Right lung (tissue), 5 donors: ENCODE results near the gene GYS1. TPM values are rescaled to one million over a fixed set of nuclear protein-coding genes. Genes with fewer than 3 reads are reported as not detected.

Source experiments
- DNase-seq, 2 donors: peaks; one replicate each; pipeline ENCODE4 v3.0.0-alpha.2; 2013
- polyA plus RNA-seq, 5 donors: library from polyadenylated mRNA; unstranded; fragments of 120-200 nt; gene quantifications; one replicate each; pipeline versions ENCODE4 v1.2.1 to v1.2.3, GENCODE V29; 2013; ENCODE audit warnings: inconsistent platforms in 1 of 5, low replicate concordance in 1 of 5; ENCODE audit not compliant: insufficient read length in 5 of 5, insufficient read depth in 1 of 5

GYS1 gene
- polyA plus RNA-seq, 5 donors = 36.9 to 54.5 (median 44.4) TPM

DNA sequence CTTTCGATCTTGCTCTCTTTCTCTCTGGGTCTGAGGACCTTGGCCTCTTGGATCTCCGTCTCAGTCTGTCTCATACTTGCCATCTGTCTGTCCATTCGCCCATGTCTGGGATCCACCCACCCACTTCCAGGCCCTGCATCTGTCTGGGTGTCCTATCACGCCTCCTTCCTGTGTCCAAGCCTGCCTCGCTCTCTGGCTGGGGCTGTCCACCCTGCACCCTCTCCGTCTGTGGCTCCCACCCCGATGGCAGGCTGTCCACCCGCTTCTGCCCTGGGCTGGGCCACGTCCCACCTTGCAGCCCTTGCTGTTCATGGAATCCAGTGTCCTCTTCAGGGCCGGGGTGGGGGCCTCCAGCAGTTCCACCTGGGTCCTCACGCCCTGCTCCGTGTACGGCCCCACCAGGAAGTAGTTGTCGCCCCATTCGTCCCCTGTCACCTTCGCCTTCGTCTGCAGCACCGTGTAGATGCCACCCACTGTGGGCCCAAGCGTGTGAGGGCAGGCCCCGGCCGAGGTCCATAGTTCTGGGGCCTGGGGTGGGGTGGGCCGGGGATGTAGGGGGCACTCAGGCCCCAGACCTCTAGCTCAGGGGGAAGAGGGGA lies 2.0 kb downstream of the GYS1 start:
- no peak for DNase-seq

DNA sequence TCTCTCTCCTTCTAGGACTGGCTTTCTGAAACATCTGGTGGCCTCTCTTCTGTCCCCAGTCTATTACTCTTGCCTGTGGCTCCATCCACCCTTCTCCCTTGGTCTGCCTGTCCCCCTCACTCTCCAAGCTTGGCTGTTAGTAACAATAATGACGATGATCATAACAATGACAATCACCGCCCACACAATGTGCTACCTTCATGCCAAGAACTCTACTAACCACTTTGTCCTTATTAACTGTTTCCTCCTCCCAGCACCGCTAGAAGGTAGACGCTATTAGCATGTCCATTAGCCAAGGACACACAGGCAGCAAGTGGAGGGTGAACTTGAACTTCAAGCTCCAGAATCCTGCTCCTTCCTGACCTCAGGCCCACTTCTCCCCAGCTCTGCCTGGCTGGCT lies 2.7 kb downstream of the GYS1 start:
- DNase-seq = no peak

- no peak for DNase-seq
Measured at GRCh38 chr19:48989701-48990291, 3.3 kb downstream of the GYS1 start.

DNA sequence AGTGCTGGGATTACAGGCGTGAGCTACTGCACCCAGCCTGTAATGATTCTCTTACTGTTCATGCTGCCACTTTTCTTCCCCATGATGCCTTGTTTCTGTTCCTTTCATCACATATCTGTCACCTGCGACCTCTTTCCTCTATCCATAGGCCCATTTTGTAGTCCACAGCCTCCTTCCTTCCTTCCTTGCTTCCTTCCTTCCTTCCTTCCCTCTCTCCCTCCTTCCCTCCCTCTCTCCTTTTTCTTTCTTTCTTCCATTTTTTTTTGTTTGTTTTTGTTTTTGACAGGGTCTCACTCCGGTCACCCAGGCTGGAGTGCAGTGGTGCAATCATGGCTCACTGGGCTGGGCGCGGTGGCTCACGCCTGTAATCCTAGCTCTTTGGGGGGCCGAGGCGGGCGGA lies 4.2 kb downstream of the GYS1 start:
- DNase-seq = no peak

DNA sequence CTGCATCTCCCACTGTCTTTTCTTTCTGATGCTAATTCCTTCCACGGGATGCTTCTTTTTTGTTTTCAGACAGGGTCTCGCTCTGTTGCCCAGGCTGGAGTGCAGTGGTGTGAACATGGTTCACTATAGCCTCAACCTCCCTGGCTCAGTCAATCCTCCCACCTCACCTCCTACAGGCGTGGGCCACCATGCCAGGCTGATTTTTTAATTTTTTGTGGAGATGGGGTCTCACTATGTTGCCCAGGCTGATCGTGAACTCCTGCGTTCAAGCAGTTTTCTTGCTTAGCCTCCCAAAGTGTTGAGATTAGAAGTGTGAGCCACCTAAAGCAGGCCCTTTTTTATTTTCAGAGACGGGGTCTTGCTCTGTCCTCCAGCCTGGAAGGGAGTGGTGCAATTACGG lies 4.8 kb downstream of the GYS1 start:
- no peak for DNase-seq

DNA sequence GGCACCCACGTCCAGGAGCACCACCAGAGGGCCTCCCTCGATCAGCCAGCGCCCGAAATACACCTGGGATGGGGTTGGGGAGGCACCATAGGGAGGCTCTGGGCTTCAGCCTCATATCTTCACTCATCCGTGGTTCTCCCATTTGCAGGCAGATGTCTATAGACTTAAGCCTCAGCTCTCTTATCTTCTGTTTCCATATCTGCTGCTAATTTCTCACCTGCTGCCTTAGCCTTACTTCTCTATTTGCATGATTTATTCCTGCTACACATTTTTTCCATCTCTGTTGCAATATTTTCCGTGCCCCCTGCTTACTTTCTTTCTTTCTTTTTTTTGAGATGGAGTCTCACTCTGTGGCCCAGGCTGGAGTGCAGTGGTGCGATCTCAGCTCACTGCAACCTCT lies 5.8 kb downstream of the GYS1 start:
- no peak for DNase-seq

DNA sequence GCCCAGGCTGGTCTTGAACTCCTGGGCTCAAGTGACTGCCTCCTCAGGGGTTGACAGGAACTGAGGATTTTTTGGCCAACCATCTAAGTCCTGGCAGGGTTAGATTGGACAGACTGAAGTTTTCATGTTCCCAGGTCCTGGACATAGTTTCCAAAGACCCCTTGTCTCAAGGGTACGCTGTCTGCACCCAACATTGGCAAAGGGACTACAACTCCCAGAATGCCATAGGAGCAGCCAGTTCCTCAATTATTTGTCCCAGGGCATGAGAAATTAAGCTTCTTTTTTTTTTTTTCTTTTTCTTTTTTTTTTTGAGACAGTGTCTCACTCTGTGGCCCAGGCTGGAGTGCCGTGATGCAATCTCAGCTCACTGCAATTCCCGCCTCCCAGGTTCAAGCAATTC lies 6.9 kb downstream of the GYS1 start:
- DNase-seq = no peak

DNA sequence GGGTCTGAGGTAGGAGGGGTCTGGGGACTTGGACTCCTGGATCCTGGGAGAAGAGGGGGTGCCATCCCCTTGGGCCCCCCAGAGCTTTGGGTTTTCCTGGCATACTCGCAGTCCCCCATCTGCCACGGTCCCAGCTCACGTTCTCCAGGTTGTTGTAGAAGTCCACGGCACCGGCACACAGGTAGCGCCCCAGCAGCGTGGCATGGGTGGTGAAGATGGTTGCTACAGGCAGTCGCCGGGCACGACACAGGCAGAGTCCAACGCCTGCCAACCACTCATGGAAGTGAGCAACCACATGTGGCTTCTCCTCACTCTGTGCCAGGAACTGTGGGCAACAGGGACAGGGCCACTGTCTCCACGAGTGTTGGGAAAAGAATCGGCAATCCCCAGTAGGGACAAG lies 7.4 kb downstream of the GYS1 start:
- DNase-seq = no peak

- DNase-seq = no peak
Measured at GRCh38 chr19:48982280-48982679, 10.8 kb downstream of the GYS1 start.

DNA sequence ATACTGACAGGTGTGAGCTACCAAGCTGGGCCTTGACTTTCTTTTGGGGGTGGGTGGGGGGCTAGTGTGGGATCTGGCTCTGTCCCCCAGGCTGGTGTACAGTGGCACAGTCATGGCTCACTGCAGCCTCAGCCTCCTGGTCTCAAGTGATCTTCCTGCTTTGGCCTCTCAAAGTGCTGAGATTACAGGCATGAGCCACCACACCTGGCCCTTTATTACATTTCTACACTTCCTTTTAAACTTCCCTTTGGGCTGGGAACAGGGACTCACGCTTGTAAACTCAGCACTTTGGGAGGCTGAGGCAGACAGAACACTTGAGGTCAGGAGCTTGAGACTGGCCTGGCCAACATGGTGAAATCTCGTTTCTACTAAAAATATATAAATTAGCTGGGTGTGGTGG lies 16.0 kb downstream of the GYS1 start:
- no peak for DNase-seq

GRCh38 chr19:48975947-48976847 lies 16.9 kb downstream of the GYS1 start:
- no peak for DNase-seq

- peak in 1 of 2 donors; percentile 74 for DNase-seq
Measured at GRCh38 chr19:48970923-48971395, 22.1 kb downstream of the GYS1 start.

DNA sequence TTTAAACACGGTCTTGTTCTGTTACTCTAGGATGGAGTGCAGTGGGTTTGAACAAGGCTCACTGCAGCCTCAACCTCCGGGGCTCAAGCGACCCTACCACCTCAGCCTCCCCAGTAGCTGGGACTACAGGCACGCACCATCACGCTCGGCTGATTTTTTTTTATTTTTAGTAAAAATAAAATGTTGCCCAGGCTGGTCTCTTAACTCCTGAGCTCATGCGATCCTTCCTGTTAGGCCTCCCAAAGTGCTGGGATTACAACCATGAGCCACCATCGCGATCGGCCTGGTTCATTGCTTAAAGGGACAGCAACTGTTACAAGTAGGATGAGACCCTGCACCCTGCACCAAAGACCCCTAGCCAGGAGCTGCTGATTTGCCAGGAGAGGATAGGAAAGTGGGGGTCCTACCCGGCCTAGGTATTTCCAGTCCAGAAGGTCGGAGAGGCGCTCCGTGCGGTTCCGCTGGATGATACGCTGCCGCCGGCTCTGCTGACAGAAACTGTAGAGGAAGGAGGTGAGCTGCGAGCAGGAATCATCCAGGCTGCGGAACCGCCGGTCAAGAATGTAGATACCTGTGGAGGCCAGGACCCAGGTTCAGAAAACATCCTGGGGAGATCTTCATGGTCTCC lies 22.9 kb downstream of the GYS1 start:
- DNase-seq = no peak

- DNase-seq = no peak
Measured at GRCh38 chr19:48969276-48970138, 23.6 kb downstream of the GYS1 start.

- no peak for DNase-seq
Measured at GRCh38 chr19:48968813-48969218, 24.3 kb downstream of the GYS1 start.

DNA sequence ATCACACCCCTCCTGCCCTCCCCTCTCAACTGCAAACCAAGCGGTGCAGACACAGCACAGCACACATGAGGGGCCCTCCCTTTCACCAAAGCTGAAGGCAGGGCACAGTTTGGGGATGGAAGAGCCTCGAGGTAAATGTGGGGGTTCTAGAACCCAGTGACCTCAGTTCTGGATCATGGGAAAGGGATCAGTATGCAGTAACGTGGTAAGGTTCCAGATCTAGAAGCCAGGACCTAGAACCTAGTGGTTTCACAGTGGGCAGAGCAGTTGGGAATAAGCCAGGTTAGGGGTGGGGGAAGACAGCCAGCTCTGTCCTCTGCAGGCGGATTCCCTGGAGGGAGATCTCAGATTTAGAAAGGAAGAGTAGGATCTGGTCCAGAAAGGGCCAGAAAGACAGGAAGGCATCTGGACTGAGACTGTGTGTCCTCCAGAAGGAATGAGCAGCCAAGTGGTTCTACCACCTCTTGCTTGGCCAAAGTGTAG lies 24.9 kb downstream of the GYS1 start:
- DNase-seq = no peak

DNA sequence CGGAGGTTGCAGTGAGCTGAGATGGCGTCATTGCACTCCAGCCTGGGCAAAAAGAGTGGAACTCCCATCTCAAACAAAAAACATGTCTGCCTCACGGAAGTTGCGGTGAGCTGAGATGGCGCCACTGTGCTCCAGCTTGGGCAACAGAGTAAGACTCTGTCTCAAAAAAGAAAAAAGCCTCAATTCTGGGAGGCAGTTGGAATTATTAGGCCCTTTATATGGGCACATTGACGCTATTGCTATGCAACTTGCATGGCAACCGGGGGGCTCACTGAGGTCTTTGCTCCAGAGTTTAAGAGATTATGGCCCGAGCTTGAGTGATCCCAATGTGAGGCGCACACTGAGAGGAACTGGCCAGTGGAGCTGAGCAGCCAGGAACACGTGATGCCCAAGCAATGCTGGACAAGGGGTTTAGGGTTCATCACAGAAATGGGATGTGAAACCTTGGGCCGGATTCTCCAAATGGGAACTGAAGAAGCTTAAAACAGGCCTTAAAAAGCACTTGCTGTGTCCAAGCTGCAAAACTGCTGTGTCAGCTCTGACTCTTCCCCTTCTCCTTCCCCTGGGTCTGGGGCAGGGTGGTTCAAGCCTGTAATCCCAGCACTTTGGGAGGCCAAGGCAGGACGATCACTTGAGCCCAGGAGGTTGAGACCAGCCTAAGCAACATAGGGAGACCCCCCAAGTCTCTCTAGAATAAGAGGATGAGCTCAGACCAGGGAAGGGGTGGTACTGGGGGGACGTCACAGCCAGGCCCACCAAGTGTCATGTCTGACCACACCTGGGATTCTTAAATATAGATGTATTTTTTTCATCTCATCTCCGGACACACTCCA lies 25.5 kb downstream of the GYS1 start:
- DNase-seq = no peak

DNA sequence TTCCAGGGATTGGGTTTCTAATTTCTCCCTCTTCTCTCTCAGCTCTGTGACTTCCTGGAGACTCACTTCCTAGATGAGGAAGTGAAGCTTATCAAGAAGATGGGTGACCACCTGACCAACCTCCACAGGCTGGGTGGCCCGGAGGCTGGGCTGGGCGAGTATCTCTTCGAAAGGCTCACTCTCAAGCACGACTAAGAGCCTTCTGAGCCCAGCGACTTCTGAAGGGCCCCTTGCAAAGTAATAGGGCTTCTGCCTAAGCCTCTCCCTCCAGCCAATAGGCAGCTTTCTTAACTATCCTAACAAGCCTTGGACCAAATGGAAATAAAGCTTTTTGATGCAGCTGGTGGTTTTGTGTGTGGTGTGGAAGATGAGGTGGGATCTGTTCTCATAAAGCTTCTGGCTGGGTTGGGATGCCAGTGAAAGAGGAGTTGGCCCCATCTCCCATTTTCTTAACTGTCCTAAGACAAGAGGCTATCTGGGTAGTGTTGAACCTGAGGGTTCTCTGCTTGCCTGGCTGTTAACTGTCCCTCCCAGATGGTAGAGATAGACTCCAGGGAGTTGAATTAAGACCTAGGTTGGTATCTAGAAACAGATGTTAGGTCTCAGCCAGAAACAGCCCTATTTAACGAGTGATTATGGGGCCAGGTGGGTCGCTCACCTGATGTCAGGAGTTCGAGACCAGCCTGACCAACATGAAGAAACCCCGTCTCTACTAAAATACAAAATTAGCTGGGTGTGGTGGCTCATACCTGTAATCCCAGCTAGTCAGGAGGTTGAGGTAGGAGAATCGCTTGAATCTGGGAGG lies 26.4 kb downstream of the GYS1 start:
- DNase-seq = no peak

DNA sequence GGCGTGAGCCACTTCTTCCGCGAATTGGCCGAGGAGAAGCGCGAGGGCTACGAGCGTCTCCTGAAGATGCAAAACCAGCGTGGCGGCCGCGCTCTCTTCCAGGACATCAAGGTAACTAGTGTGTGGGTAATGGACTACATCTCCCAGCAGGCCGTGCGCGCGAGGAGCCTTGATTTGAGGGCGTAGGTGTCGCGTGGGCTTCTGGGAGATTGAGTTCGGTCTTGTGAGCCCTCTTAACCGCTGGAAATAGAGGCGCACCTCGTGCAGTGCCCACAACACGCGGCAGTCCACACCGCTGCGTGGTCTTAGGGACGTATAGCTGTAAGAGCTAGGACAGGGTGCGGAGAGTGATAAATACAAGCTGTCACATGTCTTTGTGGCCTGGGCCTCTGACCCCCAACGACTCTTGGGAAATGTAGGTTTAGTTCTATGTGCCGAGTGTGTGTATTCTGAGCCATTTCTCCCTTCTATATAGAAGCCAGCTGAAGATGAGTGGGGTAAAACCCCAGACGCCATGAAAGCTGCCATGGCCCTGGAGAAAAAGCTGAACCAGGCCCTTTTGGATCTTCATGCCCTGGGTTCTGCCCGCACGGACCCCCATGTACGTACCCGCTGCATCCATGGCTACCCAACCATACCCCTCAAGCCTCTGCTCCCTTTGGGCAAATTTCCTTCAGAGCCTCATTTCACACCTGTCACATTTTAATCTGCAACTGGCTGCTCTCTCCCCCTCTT lies 27.1 kb downstream of the GYS1 start:
- peak; percentile 81 to 83 for DNase-seq
